GM19239 (cell line): ENCODE results near the gene IGSF1.
"Not testable (repeated sequence)": the region's sequence is repeated elsewhere in the genome, so short reads cannot be mapped to it uniquely, and the experiment has no call there.

Experiments used
- DNase-seq: peaks from one replicate; pipeline ENCODE4 v3.0.0; 2011; ENCODE audit warnings: low spot score; ENCODE audit not compliant: insufficient read length
- FAIRE-seq: peaks from 2 replicates; lab custom pipeline; 2011; peaks lifted over from hg19 to GRCh38; lab: Jason Lieb, UNC

IGSF1 gene

GRCh38 chrX:131277543-131278136 is 11.5 kb downstream of the IGSF1 start:
- DNase-seq = no peak
- no peak for FAIRE-seq

GRCh38 chrX:131273011-131273410 is 16.1 kb downstream of the IGSF1 start:
- FAIRE-seq (no peak), DNase-seq (no peak)

- no peak for DNase-seq
- FAIRE-seq = no peak
Observed at GRCh38 chrX:131271826-131272225, 17.3 kb downstream of the IGSF1 start.

GRCh38 chrX:131271274-131271673 is 17.8 kb downstream of the IGSF1 start:
- FAIRE-seq (no peak), DNase-seq (no peak)

- no peak for FAIRE-seq
- DNase-seq = no peak
Observed at GRCh38 chrX:131270080-131270479, 19.0 kb downstream of the IGSF1 start.

- FAIRE-seq = no peak
Observed at GRCh38 chrX:131264665-131265064, 24.4 kb downstream of the IGSF1 start.

GRCh38 chrX:131264053-131264452 is 25.1 kb downstream of the IGSF1 start:
- FAIRE-seq (no peak), DNase-seq (no peak)

More at GRCh38 chrX:131264665-131265064, 24.4 kb downstream of the IGSF1 start:
- DNase-seq = no peak

- no peak for FAIRE-seq
- DNase-seq = no peak
Observed at GRCh38 chrX:131262738-131263679, 26.1 kb downstream of the IGSF1 start.

- FAIRE-seq = no peak
Observed at GRCh38 chrX:131262200-131262599, 26.9 kb downstream of the IGSF1 start.

GRCh38 chrX:131257367-131257766 is 31.7 kb downstream of the IGSF1 start:
- peak; percentile 4 for FAIRE-seq
- no peak for DNase-seq

More at GRCh38 chrX:131262200-131262599, 26.9 kb downstream of the IGSF1 start:
- no peak for DNase-seq

GRCh38 chrX:131250984-131251738 is 37.9 kb downstream of the IGSF1 start:
- DNase-seq, FAIRE-seq: not testable (repeated sequence)

- DNase-seq (no peak), FAIRE-seq (no peak)
Observed at GRCh38 chrX:131239057-131239456, 50.0 kb downstream of the IGSF1 start.

GRCh38 chrX:131237363-131237762 is 51.7 kb downstream of the IGSF1 start:
- FAIRE-seq (no peak), DNase-seq (no peak)

GRCh38 chrX:131235768-131236545 is 53.1 kb downstream of the IGSF1 start:
- FAIRE-seq = no peak
- DNase-seq = no peak

GRCh38 chrX:131227608-131228007 is 61.5 kb downstream of the IGSF1 start:
- DNase-seq (no peak), FAIRE-seq (no peak)

GRCh38 chrX:131226591-131226990 is 62.5 kb downstream of the IGSF1 start:
- FAIRE-seq (no peak), DNase-seq (no peak)

- DNase-seq (no peak), FAIRE-seq (no peak)
Observed at GRCh38 chrX:131225078-131225477, 64.0 kb downstream of the IGSF1 start.
